Stimulated activated CD8-positive, alpha-beta memory T cell treated with anti-CD3 and anti-CD28 coated beads, Interleukin-15, amount 100 ng/mL, for 24 hours (primary cell): ENCODE measurements around the gene SLC46A3.
"Not testable (repeated sequence)": the region's sequence is repeated elsewhere in the genome, so short reads cannot be mapped to it uniquely, and the experiment has no call there.

ENCODE experiments used
- DNase-seq: peaks from one replicate; pipeline ENCODE4 v3.0.0-alpha.2; 2020; ENCODE audit warnings: low read depth

SLC46A3 gene, protein sequence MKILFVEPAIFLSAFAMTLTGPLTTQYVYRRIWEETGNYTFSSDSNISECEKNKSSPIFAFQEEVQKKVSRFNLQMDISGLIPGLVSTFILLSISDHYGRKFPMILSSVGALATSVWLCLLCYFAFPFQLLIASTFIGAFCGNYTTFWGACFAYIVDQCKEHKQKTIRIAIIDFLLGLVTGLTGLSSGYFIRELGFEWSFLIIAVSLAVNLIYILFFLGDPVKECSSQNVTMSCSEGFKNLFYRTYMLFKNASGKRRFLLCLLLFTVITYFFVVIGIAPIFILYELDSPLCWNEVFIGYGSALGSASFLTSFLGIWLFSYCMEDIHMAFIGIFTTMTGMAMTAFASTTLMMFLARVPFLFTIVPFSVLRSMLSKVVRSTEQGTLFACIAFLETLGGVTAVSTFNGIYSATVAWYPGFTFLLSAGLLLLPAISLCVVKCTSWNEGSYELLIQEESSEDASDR

DNA sequence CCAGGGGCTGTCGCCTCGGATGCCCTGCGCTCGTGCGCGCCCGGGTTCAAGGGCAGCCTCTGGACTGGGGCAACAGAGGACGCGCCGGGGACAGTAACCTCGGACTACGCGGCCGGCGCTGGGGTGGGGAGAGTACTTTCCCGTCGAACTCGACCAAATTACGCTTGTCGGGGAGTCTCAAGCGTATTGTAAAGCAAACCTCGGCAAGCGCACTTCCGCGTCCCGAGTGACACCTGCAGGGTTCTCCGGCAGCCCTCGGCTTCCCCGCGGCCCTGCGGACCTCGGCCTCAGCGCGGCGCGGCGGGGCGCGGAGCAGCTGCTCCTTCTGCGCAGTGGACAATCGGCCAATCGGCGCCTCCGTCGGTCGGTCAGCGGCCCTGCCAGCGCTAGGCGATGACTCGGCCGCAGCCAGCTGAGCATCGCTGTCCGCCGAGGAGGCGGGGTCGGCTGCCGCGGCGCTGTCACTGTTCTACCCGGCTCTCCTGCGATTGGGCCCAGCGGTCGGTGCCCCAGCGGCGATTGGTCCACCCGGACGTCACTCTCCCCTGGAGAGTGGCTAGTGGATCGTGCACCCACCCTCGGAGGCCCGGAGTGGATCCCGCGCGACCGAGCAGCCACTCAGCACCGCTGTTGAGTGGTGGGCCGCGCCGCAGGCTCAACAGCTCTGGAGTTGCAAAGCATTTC lies at the start of gene SLC46A3:
SLC46A3 (minus strand) TSS at position 428 of the 684 bp plus-strand sequence. CDS start 972 bp downstream, outside the sequence.
- DNase-seq = peak; percentile 92

DNA sequence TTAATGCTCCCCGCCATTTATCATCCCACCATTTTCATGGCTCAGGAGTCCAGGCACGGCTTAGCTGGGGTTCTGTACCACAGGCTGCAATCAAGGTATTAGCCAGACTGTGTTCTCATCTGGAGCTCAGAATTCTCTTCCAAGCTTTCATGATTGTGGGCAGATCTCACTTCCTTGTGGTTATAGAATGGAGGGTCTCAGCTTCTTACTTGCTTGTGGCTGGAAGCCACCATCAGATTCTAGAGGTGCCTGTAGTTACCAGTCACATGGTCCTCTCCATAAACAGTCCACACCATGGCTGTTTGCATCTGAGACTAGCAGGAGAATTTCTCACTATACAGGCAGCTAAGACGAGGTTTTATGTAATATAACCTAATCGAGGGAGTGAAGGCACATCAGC lies 45.1 kb upstream of the SLC46A3 start:
- DNase-seq = no peak

DNA sequence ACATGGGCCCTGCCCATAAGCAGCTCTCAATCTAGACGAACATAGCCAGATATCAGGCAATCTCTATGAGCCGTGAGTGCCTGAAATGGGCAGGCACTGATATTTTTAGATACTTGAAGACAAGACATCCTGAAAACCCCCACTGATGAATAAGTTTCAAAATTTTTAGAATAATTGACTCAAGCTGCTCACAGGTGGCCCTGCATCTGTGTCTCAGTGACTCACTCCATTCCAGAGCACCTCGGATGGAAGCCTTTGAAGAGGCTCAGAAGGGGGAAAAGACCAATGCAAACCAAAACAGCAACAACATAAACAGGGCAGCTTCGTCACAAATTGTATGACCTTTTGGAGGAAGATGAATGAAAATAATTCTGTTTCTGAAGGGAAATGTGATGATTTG lies 42.8 kb upstream of the SLC46A3 start:
- no peak for DNase-seq

DNA sequence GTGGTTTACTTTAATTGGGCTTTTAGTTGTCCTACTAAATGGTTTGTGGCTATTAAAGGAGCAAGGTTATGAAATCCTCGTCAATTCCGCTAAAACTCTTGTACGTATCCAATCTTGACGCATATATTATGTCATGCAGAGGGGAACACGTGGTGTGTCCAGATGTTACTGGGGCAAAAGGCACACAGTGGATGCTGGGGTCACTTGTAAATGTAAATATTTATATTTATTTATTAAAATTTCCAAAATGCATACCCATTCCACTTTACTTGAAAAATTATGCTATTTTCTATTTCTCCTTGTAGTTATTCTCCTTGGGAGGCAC lies 36.7 kb upstream of the SLC46A3 start:
- DNase-seq = no peak

DNA sequence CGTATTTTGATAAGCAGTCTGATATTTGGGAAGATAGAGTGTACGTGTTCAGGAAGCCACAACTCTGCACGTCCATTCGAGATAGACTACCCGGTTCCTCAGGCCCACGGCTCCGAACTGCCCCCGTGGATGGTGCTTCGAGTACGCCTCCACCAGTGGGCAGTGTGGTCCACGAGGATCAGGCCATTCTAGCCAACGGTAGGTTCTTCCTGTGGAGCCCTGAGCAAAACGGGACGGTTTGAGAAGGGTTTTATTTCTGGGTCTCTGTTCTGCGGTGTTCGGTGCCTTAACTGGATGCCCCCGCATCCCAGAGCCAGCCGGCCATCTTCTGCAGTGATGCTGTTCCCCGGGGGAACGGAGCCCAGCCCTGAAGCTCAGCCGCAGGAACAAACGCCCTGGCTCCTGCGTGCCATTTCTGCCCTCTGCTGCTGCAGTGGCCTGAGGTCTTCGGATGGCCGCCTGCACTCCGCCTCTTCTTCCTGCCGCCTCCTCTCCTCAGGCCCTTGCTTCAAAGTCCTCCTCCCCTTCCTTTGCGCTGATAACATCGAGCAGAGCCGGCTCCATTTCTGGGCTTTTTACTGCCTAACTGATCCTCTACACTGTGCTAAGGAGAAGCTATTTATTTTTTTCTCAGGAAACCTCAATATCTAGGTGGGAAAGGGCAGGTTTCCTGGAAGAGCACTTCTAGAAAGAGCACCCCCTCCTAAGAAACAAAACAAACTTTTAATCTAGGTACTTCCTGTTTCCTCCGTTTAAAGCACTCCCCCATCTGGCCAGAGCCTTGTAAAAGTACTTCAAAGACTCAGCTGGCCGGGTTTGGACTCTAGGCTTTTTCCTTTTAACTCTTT lies 36.2 kb upstream of the SLC46A3 start:
- no peak for DNase-seq

DNA sequence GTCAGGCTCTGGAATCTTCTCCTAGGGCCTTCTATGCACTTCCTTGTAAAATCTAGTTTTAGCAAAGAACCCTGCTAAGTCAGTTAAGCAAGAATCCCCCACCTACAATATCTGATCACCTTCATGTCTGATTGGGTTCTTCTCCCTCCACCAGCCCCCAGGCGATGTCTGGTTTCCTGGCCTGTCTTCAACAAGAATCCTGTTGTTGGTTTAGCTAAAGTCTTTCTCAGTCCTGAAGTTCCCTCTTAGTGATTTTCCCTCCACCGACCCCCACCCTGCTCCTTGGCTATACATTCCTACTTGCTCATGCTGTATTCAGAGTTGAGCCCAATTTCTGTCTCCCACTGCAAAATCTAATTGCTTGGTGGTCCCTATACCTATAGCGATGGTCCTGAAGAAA lies 35.2 kb upstream of the SLC46A3 start:
- no peak for DNase-seq

DNA sequence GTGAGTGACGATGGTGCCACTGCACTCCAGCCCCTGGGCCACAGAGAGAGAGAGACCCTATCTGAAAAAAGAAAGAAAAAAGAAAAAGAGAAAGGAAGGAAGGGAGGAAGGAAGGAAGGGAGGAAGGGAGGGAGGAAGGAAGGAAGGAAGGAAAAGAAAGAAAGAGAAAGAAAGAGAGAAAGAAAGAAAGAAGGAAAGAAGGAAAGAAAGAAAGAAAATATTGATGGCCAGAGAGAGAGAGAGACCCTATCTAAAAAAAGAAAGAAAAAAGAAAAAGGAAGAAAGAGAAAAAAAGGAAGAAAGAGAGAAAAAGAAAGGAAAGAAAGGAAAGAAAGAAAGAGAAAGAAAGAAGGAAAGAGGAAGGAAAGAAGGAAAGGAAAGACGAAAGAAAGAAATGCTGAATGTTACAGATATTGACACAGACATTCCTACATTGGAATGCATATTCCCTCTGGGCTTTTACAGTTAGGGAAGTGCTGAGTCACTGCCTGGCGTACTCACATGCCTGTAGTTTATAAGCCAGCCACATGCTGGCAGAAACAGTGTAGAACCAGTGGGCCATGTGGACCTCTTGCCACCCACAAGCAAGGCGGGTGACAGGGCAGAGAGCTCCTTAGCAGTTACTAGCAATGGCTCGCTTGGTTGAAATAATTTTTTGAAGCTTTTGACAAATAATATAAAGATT lies 34.6 kb upstream of the SLC46A3 start:
- DNase-seq = no peak

DNA sequence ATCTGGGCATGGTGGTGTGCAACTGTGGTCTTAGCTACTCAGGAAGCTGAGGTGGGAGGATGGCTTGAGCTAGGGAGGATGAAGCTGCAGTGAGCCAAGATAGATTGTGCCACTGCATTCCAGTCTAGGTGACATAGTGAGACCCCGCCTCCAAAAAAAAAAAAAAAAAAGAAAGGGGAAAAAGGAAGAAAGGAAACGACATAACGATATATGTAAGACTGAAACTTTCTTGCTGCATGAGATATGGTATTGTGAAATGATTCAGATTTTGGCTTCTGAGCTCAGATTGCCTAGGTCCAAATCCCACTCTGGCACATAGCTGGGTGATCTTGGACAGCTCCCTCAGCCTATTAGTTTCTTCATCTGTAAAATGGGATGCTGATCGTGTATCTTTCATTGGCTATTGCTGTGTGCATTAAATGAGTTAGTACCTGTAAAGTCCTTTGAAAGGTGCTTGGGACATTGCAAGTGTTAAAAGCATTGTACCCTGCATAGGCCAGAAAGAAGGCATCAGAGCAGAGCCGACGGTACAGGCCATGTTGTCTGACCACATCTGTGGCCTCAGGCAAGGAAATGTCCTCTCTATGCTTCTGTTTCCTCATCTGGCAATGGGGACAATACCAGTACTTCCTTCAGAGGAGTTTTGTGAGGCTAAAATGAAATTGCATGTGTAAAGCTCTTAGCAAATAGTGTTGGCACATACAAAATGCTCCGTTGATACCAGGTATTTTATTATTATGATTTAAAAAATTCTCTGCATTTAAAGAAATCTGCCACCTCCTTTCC lies 32.6 kb upstream of the SLC46A3 start:
- no peak for DNase-seq

DNA sequence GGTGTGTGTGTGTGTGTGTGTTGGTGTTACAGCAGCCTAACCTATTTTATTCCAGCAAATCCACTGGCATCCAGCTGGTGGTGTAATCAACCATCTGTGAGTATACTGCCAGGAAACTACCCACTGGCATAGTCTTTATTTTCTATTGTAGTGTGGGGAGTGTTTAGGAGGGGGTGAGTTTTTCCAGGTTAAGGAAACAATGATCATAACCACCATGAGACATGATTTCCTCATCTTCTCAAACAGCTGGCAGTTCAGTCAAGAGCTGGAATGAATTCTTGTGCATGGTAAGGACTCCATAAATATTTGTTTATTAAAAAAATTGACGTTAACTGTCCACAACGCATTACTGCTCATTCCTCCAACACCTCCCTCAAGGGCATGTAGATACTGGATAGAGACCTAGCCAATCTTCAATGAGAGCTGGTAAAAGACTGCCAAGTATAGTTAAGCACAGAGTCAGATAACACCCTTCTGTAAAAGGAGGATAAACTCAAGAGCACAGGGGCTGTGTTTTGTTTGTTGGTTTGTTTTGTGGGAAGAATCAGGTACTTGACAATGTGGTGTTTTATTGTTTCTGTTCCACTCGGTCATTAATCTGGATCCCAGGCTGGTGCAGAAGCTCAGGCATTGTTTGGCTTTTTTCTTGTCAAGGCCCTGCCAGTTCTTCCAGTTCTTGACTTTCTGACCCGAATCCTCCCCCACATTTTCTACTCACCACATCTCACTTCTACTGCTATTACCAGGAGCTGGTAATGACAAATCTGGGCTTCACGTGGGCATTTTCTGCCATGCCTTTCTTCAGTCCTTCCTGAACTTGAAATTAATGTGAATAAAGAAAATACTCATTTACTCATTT lies 31.6 kb upstream of the SLC46A3 start:
- DNase-seq = no peak

DNA sequence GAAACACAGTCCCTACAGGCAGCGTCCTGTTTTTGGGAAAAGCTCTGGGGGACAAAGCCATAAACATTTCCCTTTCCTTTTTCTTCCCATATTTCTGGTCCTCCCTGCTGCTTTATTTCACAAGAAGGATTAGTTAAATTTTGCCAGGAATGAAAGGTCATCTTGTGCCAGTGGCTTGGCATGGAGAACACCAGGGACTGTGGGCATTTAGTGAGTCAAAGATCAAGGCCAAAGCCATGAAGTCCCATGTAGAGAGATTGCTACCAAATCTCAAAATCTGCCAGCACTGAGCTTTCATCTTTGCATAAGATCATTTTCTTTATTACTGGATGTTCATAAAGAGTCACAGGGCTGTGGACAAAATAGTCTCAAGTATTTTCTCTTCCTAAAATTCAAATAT lies 29.1 kb upstream of the SLC46A3 start:
- no peak for DNase-seq

DNA sequence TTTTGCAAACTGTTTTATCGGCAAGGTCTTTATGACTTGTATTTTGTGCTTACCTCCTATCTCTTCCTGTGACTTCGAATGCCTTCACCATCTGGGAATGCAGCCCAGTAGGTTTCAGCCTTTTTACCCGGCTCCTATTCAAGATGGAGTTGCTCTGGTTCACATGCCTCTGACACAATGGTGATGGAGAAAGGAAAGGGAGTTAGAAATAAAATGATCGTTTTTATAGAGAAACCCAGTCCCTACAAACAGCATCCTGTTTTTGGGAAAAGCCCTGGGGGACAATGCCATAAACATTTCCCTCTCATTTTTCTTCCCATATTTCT lies 27.5 kb upstream of the SLC46A3 start:
- DNase-seq = no peak

DNA sequence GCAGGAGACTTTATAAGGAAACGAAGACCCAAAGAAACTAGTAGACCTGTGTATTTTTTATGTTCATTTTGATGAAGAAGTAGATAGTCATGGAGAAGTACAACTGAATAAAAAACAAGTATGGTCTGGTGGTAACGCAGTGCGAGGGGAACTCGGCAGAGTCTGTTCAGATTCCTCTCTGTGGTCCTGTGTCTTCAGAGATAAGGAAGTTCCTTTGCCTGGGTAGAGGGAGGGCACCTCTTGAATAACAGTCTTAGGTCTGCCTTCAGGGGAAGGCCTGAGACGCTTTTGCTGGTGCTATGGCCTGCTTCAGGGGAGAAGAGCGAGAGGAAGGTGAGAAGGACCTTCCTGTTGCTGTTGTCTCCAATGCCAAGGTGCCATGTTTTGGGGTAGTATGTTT lies 25.9 kb upstream of the SLC46A3 start:
- DNase-seq = no peak

DNA sequence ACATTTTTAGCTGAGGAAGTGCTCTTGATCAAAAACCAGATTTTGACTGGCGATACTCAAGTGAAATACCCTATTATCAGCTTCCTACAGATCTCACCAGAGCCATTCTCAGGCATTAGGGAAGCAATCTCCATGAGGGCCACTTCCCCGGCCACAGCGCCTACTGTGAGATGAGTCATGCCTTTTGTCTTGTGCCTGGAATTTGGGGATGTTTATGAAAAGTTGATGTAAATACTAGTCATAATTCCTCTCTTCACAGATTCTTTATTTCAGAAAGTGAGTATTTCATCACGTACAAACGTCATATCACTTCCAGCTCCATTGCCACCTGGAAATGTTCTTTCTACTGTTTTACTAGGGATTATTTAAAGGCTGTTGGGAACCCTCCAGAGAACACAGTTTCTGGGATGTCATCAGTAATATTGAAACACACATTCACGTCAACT lies 25.3 kb upstream of the SLC46A3 start:
- DNase-seq = no peak

DNA sequence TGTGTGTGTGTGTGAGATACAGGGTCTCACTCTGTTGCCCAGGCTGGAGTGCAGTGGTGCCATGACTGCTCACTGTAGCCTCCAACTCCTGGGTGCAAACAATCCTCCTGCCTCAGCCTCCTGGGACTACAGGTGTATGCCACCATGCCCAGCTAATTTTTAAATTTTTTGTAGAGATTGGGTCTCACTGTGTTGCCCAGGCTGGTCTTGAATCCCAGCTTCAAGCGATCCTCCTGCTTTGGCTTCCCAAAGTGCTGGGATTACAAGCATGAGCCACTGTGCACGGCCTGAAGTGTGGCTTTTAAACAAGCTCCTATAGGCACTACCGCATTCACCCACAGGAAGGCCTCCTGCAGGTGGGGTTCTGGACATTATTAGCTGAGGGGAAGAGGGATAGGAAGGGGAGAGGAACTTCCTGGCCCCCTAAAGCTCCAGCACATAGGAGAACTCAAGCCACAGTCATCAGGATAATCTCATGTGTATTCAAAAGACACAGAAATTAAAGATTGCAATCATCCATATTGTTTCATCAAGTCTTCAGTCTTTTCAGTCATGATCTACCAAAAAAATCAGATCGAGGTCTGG lies 24.8 kb upstream of the SLC46A3 start:
- DNase-seq = no peak

DNA sequence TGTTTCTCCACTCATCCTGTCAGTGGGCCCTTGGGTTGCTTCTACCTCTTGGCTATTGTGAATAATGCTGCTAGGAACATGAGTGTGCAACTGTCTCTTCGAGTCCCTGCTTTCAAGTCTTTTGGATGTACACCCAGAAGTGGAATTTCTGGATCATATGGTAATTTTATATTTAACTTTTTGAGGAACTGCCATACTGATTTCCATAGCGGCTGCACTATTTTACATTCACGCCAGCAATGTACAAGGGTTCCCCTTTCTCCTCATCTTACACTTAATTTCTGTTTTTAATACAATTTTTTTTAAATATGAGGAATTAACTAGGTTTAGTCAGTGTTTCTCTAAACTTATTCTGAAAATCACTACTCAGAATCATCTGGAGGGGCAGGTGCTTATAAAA lies 24.2 kb upstream of the SLC46A3 start:
- no peak for DNase-seq

DNA sequence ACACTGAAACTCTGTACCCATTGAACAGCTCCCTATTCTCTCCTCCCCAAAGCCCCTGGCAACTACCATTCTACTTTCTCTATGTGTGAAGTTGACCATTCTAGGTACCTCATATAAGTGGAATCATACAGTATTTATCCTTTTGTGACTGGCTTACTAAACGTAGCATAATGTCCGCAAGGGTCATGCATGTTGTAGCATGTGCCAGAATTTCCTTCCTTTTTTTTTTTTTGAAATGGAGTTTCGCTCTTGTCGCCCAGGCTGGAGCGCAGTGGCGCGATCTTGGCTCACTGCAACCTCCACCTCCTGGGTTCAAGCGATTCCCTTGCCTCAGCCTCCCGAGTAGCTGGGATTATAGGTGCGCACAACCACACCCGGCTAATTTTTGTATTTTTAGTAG lies 23.7 kb upstream of the SLC46A3 start:
- not testable (repeated sequence) for DNase-seq

DNA sequence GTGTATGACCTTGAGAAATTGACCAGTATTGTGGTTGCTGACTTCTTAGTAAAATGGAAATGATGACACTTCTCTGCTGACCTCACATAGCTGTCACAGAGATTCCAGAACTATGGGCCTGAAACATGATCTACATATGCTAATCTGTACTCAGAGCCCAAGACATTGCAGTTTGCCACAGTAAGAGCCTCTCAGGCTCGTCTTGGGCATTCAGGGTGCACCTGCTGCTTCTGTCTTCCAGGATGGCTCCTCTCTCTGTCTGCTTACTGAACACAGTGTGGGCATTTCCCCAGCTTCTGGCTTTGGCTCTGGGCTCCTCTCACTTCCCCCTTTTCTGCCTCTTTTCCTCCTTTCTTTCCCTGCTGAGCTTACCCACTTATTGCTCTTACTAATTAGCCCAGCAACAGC lies 22.3 kb upstream of the SLC46A3 start:
- DNase-seq = no peak

DNA sequence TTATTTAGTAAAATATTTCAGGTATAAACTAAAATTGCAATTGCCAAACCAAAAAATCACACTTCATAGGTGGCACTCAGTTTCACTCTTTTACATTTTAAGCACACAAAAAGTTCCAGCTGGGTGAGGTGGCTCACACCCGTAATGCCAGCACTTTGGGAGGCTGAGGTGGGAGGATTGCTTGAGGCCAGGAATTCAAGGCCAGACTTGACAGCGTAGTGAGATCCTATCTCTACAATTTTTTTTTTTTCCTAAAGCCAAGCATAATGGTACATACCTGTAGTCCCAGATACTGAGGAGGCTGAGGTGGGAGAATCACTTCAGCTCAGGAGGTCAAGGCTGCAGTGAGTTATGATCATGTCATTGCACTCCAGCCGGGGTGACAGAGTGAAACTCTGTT lies 20.6 kb upstream of the SLC46A3 start:
- DNase-seq = no peak

DNA sequence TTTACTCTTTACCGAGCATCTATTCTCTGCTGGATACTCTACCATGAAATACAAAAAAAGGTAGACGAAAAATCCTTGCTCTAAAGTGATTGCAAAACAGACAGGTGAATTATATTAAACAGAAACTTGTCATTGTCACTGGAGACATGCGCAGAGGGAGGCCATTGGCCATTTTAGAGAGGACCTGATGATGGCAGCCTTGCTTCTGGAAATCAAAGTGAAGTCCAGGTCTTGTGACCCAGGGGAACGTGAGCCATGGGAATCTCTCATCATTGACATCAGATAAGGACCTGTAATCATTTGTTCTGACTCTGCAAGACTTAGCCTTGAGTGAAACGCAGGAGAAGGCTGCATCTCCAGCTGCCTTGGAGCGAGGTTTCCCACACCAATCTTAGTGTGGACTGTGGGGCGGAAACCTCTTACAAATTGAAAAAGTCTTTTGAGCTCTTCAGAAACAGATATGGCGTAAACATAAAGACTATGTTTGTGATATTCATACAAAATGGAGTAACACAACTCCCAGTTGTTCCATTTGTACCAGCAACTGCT lies 16.8 kb upstream of the SLC46A3 start:
- DNase-seq = no peak

DNA sequence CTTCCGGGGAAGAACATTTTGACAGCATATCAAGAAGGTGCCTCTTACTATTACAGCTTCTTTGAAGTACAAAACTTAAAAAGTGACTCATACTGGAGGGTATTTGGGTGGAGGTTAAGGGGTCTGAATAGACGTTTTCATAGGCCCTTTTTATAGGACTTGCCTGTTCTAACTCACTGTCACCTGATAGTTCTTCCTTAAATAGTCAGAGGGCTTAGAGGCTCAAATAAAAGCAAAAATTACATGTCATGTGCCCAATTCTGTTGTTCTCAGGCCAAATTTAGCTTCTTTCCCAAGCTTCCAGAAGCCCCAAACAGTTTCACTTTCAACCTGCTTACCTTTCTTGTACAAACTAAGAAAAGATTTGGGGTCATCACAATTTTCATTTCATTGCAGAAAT lies 16.1 kb upstream of the SLC46A3 start:
- no peak for DNase-seq
